Measurements from ENCODE around the gene RUNX2. TPM values are rescaled to one million over a fixed set of nuclear protein-coding genes. Genes with fewer than 3 reads are reported as not detected.

RUNX2 gene
- total RNA-seq, 1 experiment from 2014 or later = 7.0 TPM

- intact Hi-C loops (cut with micrococcal nuclease; ENCODE audit: unreplicated experiment) = no loop called here
- ChIA-PET POLR2A (interaction anchor here (0.5 kb wide), 1 partner anchor 542 kb away, joined by 4 read pairs; no protein-coding TSS in a partner anchor), CTCF (no interaction called here)
Observed at GRCh38 chr6:45554591-45554990, 226.5 kb downstream of the RUNX2 start.

DNA sequence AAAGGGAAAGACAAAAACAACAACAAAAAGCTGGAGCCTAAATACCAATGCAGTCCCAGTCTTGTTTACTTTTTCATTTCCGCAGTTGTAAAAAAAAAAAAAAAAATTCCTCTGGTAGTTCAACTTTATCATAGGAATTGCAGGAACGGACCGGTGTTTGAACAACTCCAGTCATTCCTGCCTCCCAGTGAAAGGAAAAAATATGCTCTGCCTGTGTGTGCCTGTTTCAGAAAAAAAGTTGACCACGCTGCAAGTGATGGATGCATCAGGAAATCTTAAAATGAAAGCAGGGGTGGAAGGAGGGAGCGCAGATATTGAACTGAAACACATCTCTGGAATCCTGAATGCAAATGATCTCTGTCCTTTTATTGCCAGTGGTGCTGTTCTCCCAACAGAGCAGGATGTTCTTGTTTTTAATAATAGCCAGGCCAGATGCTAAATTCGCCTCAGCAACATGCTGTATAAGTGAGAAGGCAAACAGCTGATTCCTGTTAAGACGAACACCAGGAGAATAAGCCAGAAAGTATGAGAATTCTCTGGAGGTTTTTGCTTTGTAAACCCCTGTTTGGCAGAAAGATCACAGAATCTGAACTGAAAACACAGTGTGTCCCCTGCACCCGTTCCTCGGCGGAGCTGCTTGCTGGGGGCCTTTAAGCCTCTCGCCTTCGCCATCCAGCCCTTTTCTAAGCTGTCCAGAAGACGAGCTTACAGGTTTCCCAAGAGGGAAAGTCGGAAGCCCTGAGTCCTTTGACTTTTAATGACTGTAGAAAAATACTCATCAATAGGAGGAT is 228.0 kb downstream of the RUNX2 start:
- Histone ChIP-seq H3K9me3 (ENCODE audit: control insufficient read depth, insufficient read depth, low read depth, low read length) (no peaks in the 10 kb centered on the region), H3K4me1 (ENCODE audit: control insufficient read depth, insufficient read depth, low read length) (peaks cover 13% of the 10 kb centered on the region), H3K27ac (ENCODE audit: low read length) (peak overlapping the region; percentile 57; the same call in 1 of the 2 replicates), H3K4me3 (ENCODE audit: low read depth in 2 of 2, low read length in 2 of 2) (peak overlapping the region in 1 of 2 experiments; percentile 7; a peak in 1 of 4 replicates), H3K27me3 (ENCODE audit: control insufficient read depth, insufficient read depth, low read length) (no peaks in the 10 kb centered on the region), H3K36me3 (ENCODE audit: control insufficient read depth, insufficient read depth, low read length) (no peaks in the 10 kb centered on the region)
- ATAC-seq (0 out of 2 replicates have a peak, but pooled peaks have one; percentile 30), DNase-seq (ENCODE audit: low read depth, low spot score) (no peak)
- ChIA-PET POLR2A (interaction anchor here (0.6 kb wide), 1 partner anchor 416 kb away, joined by 3 read pairs; no protein-coding TSS in a partner anchor), CTCF (no interaction called here)
- in situ Hi-C loops (cut with HindIII; ENCODE audit: low pct_unique_long_range_greater_than_20kb, low sequenced_read_pairs) (no loop called here), intact Hi-C loops (cut with micrococcal nuclease; ENCODE audit: unreplicated experiment) (no loop called here)
- TF ChIP-seq POLR2AphosphoS5 (IDR thresholded peaks at IDR 0.05; ENCODE audit: low read depth, low read length) (no peak), REST (IDR thresholded peaks at IDR 0.05; ENCODE audit: insufficient read depth in 1 of 2, low read depth in 2 of 2, low read length in 1 of 2) (no peak), SIN3A (IDR thresholded peaks at IDR 0.05; ENCODE audit: borderline replicate concordance, insufficient read depth, low read depth, low read length) (no peak), TCF7L2 (IDR thresholded peaks at IDR 0.05; ENCODE audit: low read depth, low read length) (no peak)
- TF ChIP-seq, protein P1, sequence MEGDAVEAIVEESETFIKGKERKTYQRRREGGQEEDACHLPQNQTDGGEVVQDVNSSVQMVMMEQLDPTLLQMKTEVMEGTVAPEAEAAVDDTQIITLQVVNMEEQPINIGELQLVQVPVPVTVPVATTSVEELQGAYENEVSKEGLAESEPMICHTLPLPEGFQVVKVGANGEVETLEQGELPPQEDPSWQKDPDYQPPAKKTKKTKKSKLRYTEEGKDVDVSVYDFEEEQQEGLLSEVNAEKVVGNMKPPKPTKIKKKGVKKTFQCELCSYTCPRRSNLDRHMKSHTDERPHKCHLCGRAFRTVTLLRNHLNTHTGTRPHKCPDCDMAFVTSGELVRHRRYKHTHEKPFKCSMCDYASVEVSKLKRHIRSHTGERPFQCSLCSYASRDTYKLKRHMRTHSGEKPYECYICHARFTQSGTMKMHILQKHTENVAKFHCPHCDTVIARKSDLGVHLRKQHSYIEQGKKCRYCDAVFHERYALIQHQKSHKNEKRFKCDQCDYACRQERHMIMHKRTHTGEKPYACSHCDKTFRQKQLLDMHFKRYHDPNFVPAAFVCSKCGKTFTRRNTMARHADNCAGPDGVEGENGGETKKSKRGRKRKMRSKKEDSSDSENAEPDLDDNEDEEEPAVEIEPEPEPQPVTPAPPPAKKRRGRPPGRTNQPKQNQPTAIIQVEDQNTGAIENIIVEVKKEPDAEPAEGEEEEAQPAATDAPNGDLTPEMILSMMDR (IDR thresholded peaks at IDR 0.05) = no peak
- no TSS peak for BruUV-seq (replicated peaks)

More at GRCh38 chr6:45554591-45554990, 226.5 kb downstream of the RUNX2 start:
- DNase-seq (ENCODE audit: low read depth, low spot score) (no peak), ATAC-seq (no peak)
- Histone ChIP-seq H3K27ac (ENCODE audit: low read length) (no peak overlapping the region; the same call in 1 of the 2 replicates), H3K4me3 (ENCODE audit: low read depth in 2 of 2, low read length in 2 of 2) (no peak overlapping the region), H3K4me1 (ENCODE audit: control insufficient read depth, insufficient read depth, low read length) (peaks cover 13% of the 10 kb centered on the region), H3K9me3 (ENCODE audit: control insufficient read depth, insufficient read depth, low read depth, low read length) (no peaks in the 10 kb centered on the region), H3K27me3 (ENCODE audit: control insufficient read depth, insufficient read depth, low read length) (no peaks in the 10 kb centered on the region), H3K36me3 (ENCODE audit: control insufficient read depth, insufficient read depth, low read length) (no peaks in the 10 kb centered on the region)
- BruUV-seq (replicated peaks) = no TSS peak
- in situ Hi-C loops (cut with HindIII; ENCODE audit: low pct_unique_long_range_greater_than_20kb, low sequenced_read_pairs) = no loop called here
- TF ChIP-seq, protein P1 (IDR thresholded peaks at IDR 0.05) = no peak
- TF ChIP-seq TCF7L2 (IDR thresholded peaks at IDR 0.05; ENCODE audit: low read depth, low read length) (no peak), SIN3A (IDR thresholded peaks at IDR 0.05; ENCODE audit: borderline replicate concordance, insufficient read depth, low read depth, low read length) (no peak), POLR2AphosphoS5 (IDR thresholded peaks at IDR 0.05; ENCODE audit: low read depth, low read length) (no peak), REST (IDR thresholded peaks at IDR 0.05; ENCODE audit: insufficient read depth in 1 of 2, low read depth in 2 of 2, low read length in 1 of 2) (no peak)
